Mesothelial cell of epicardium (in vitro differentiated cells): Measurements from ENCODE around the gene PKNOX2. TPM values are rescaled to one million over a fixed set of nuclear protein-coding genes. Genes with fewer than 3 reads are reported as not detected.

ENCODE experiments used
- DNase-seq, 2 experiments: peaks; one replicate each; pipeline ENCODE4 v3.0.0; 2021; ENCODE audit warnings: low spot score in 2 of 2; ENCODE audit not compliant: unreplicated experiment in 2 of 2
- H3K27ac Mint-ChIP-seq: 2 replicates; pipeline ENCODE4 v1.8.0; 2021; ENCODE audit warnings: mixed read lengths
- H3K27me3 Mint-ChIP-seq: 2 replicates; pipeline ENCODE4 v1.8.0; 2021; ENCODE audit warnings: low read depth, mixed read lengths
- H3K36me3 Mint-ChIP-seq: 2 replicates; pipeline ENCODE4 v1.8.0; 2021; ENCODE audit warnings: mixed read lengths
- H3K4me1 Mint-ChIP-seq: 2 replicates; pipeline ENCODE4 v1.8.0; 2021; ENCODE audit warnings: mixed read lengths
- H3K4me3 Mint-ChIP-seq: 2 replicates; pipeline ENCODE4 v1.8.0; 2021; ENCODE audit warnings: mild to moderate bottlenecking, moderate library complexity, mixed read lengths
- H3K9me3 Mint-ChIP-seq: 2 replicates; pipeline ENCODE4 v1.8.0; 2021; ENCODE audit warnings: mixed read lengths
- total RNA-seq: library from RNA; stranded (reverse); gene quantifications from 3 replicates; pipeline ENCODE4 v1.2.1, GENCODE V29; 2021
- TF ChIP-seq, protein P1 (sequence below): fragments of 200-600 bp; sonication (generic); IDR thresholded peaks from one replicate; pipeline ENCODE4 v1.5.0; 2021; ENCODE audit warnings: antibody characterized with exemption; ENCODE audit not compliant: unreplicated experiment

Gene PKNOX2
- total RNA-seq, 1 donor from 2014 or later, result 22.2 TPM

DNA sequence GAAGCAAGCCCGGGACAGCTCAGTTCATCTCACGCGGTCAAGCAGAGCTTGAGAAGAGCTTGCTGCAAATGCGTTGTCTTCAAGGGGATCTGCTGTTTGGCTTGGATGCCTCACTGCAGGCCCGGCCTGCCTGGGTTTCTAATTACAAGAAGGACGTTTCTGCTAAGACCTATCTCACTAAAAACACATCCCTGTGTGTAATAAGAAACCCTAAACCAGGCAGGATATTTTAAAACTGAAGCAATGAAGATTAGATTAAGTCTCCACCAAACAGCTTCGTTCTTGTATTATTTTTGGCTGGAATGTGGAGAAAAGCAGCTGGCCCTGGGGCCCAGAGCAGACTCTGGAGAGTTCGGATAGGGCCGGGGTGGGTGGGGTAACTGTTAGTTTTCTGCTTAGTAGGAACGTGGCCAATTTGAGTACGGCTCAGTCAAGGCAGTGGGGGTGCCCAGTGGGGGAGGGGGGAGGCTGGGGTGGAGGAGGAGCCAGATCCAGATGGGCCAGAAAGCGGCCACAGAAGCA is 6.0 kb downstream of the PKNOX2 start:
- peaks cover 62% of the 10 kb centered on the region for H3K4me1 Mint-ChIP-seq
- peak overlapping the region; percentile 43 for H3K4me3 Mint-ChIP-seq
- no peak for DNase-seq
- H3K9me3 Mint-ChIP-seq, result no peaks in the 10 kb centered on the region
- peak overlapping the region; percentile 94 for H3K27ac Mint-ChIP-seq
- H3K27me3 Mint-ChIP-seq, result peaks cover 13% of the 10 kb centered on the region
- TF ChIP-seq, protein P1, sequence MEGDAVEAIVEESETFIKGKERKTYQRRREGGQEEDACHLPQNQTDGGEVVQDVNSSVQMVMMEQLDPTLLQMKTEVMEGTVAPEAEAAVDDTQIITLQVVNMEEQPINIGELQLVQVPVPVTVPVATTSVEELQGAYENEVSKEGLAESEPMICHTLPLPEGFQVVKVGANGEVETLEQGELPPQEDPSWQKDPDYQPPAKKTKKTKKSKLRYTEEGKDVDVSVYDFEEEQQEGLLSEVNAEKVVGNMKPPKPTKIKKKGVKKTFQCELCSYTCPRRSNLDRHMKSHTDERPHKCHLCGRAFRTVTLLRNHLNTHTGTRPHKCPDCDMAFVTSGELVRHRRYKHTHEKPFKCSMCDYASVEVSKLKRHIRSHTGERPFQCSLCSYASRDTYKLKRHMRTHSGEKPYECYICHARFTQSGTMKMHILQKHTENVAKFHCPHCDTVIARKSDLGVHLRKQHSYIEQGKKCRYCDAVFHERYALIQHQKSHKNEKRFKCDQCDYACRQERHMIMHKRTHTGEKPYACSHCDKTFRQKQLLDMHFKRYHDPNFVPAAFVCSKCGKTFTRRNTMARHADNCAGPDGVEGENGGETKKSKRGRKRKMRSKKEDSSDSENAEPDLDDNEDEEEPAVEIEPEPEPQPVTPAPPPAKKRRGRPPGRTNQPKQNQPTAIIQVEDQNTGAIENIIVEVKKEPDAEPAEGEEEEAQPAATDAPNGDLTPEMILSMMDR, result no peak
- H3K36me3 Mint-ChIP-seq, result no peaks in the 10 kb centered on the region

GRCh38 chr11:125171974-125172373 is 7.4 kb downstream of the PKNOX2 start:
- Mint-ChIP-seq H3K27me3 (peaks cover 6% of the 10 kb centered on the region), H3K4me1 (peaks cover 65% of the 10 kb centered on the region), H3K36me3 (no peaks in the 10 kb centered on the region), H3K27ac (no peak overlapping the region), H3K4me3 (no peak overlapping the region), H3K9me3 (no peaks in the 10 kb centered on the region)
- no peak for DNase-seq
- TF ChIP-seq, protein P1, result no peak

DNA sequence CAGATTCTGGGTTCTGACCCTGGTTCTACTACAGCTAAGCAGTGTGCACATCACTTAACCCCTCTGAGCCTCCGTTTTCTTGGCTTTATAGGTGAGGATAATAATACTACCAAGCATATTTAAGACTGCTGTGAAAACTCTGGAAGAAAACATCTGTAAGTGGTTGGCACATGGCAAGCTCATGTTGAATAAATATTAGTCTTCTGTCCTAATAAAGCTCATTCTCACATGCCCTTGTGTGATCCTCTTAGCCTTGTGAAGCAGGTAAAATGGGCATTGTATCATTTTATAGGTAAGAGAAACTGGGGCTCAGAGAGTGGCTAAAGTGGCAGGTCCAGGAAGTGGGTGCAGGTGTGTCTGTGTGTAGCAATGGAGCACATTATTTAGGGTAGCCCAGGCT is 8.5 kb downstream of the PKNOX2 start:
- TF ChIP-seq, protein P1, result no peak
- Mint-ChIP-seq H3K9me3 (no peaks in the 10 kb centered on the region), H3K4me1 (peaks cover 63% of the 10 kb centered on the region), H3K27me3 (peaks cover 6% of the 10 kb centered on the region), H3K27ac (no peak overlapping the region), H3K4me3 (no peak overlapping the region), H3K36me3 (no peaks in the 10 kb centered on the region)
- no peak for DNase-seq

DNA sequence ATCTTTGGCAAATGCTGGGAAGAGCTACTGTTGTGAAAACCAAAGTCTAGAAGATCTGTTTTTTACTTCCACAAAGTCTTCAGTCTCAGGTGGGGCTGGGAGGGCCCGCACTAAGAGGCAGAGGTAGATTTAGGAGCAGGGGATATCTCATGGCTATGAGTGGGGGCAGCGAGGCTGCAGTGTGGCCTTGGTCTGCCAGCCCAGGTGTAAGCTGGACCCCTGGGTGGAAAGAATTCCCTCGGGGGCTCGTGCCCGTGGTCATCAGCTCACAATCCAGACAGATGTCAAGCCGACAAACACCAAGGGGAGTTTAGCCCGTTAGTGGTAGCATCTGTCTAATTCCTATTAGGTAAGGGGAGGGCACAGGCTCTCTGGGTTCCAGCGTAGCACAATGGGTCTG is 9.0 kb downstream of the PKNOX2 start:
- no peaks in the 10 kb centered on the region for H3K9me3 Mint-ChIP-seq
- no peaks in the 10 kb centered on the region for H3K36me3 Mint-ChIP-seq
- peaks cover 58% of the 10 kb centered on the region for H3K4me1 Mint-ChIP-seq
- TF ChIP-seq, protein P1, result no peak
- no peak for DNase-seq
- peaks cover 6% of the 10 kb centered on the region for H3K27me3 Mint-ChIP-seq
- H3K27ac Mint-ChIP-seq, result no peak overlapping the region
- H3K4me3 Mint-ChIP-seq, result no peak overlapping the region

DNA sequence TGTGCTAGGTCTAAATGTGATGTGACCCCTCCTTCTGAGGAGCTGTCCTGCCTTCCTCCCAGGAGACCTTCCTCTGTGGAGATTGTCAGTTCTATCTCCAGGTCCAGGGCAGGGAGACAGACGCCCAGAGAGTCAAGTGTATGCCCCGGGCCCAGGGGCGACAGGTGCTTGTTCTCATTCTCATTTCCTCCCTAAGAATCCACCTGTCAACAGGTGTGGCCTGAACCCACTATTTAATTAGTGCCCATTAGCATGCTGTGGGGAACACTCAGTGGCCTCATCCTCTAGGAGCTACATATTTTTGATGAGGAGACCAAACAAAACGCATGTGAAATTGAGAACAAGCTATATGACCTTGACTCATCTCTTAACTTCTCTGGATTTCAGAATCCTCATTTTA is 9.5 kb downstream of the PKNOX2 start:
- Mint-ChIP-seq H3K4me1 (peaks cover 54% of the 10 kb centered on the region), H3K27ac (no peak overlapping the region), H3K4me3 (no peak overlapping the region), H3K27me3 (peaks cover 6% of the 10 kb centered on the region), H3K36me3 (no peaks in the 10 kb centered on the region), H3K9me3 (no peaks in the 10 kb centered on the region)
- no peak for DNase-seq
- TF ChIP-seq, protein P1, result no peak

GRCh38 chr11:125174686-125175085 is 10.1 kb downstream of the PKNOX2 start:
- H3K4me1 Mint-ChIP-seq, result peaks cover 52% of the 10 kb centered on the region
- TF ChIP-seq, protein P1, result no peak
- H3K27ac Mint-ChIP-seq, result no peak overlapping the region
- no peaks in the 10 kb centered on the region for H3K9me3 Mint-ChIP-seq
- H3K36me3 Mint-ChIP-seq, result no peaks in the 10 kb centered on the region
- H3K27me3 Mint-ChIP-seq, result peaks cover 6% of the 10 kb centered on the region
- no peak for DNase-seq
- H3K4me3 Mint-ChIP-seq, result no peak overlapping the region
